Left ventricle myocardium inferior (tissue), 1 donor: ENCODE results near the gene FAM184A. TPM values are rescaled to one million over a fixed set of nuclear protein-coding genes. Genes with fewer than 3 reads are reported as not detected.
A peak's percentile ranks its signal among the peaks of the same experiment; 100 is the strongest.
"Not testable (repeated sequence)": the region's sequence is repeated elsewhere in the genome, so short reads cannot be mapped to it uniquely, and the experiment has no call there.

Experiments
- DNase-seq: peaks from one replicate; pipeline ENCODE4 v3.0.0-alpha.2; 2020
- H3K27ac ChIP-seq: fragments of 200-600 bp; replicated peaks from 2 replicates; pipeline ENCODE4 v1.8.0; 2021
- H3K27me3 ChIP-seq: fragments of 200-600 bp; 2 replicates; pipeline ENCODE4 v1.8.0; 2021; ENCODE audit warnings: low read depth
- H3K36me3 ChIP-seq: fragments of 200-600 bp; 2 replicates; pipeline ENCODE4 v1.8.0; 2021
- H3K4me1 ChIP-seq: fragments of 200-600 bp; 2 replicates; pipeline ENCODE4 v1.8.0; 2021
- H3K4me3 ChIP-seq: fragments of 200-600 bp; 2 replicates; pipeline ENCODE4 v1.8.0; 2021; ENCODE audit warnings: mild to moderate bottlenecking, moderate library complexity
- H3K9me3 ChIP-seq: fragments of 200-600 bp; replicated peaks from 2 replicates; pipeline ENCODE4 v1.8.0; 2021
- CTCF ChIP-seq: fragments of 200-600 bp; IDR thresholded peaks from 2 replicates; pipeline ENCODE4 v1.8.0; 2021; ENCODE audit warnings: antibody characterized with exemption, mild to moderate bottlenecking, borderline replicate concordance
- intact Hi-C: fragments of 100-400 bp; cut with micrococcal nuclease; formaldehyde crosslinking; loops from one replicate; pipeline ENCODE4 v1.11.0; 2022
- total RNA-seq: library from RNA; stranded (reverse); fragmentation: NEBNext Ultra II Directional; extraction: Animal tissue kit (Norgen Biotek cat#: 25700); gene quantifications from one replicate; pipeline ENCODE4 v1.2.1, GENCODE V29; 2021
- donor health status: DM: no; HTN: yes; CAD: no; lungs with severe emphysema.

The FAM184A gene
- total RNA-seq, 1 donor from 2014 or later: 0.93 TPM

GRCh38 chr6:119108076-119108475 is 29.6 kb upstream of the FAM184A start:
- DNase-seq: no peak
- no peak for TF ChIP-seq CTCF
- H3K27ac ChIP-seq: no peak overlapping the region
- H3K27me3 ChIP-seq: no peaks in the 10 kb centered on the region
- no peak overlapping the region for H3K4me3 ChIP-seq
- H3K4me1 ChIP-seq: peaks cover 11% of the 10 kb centered on the region
- no peaks in the 10 kb centered on the region for H3K9me3 ChIP-seq
- intact Hi-C loops: no loop called here
- no peaks in the 10 kb centered on the region for H3K36me3 ChIP-seq

DNA sequence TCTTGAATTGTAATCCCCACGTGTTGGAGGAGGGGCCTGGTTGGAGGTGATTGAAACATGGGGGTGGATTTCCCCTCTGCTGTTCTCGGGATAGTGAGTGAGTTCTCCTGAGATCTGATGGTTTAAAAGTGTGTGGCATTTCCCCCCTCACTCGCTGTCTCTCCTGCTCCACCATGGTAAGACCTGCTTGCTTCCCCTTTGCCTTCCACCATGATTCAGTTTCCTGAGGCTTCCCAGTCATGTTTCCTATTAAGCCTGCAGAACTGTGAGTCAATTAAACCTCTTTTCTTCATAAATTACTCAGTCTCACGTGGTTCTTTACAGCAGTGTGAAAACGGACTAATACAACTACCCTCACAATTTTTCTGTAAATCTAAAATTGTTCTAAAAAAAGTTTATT is 26.8 kb upstream of the FAM184A start:
- DNase-seq: no peak
- Histone ChIP-seq H3K27ac (no peak overlapping the region), H3K9me3 (no peaks in the 10 kb centered on the region), H3K4me3 (no peak overlapping the region), H3K36me3 (no peaks in the 10 kb centered on the region), H3K4me1 (peaks cover 5% of the 10 kb centered on the region), H3K27me3 (no peaks in the 10 kb centered on the region)
- intact Hi-C loops: no loop called here
- TF ChIP-seq CTCF: no peak

- Histone ChIP-seq H3K4me3 (no peak overlapping the region), H3K9me3 (no peaks in the 10 kb centered on the region), H3K4me1 (peaks cover 2% of the 10 kb centered on the region), H3K36me3 (no peaks in the 10 kb centered on the region), H3K27me3 (no peaks in the 10 kb centered on the region), H3K27ac (no peak overlapping the region)
- TF ChIP-seq CTCF: no peak
- DNase-seq: no peak
- intact Hi-C loops: no loop called here
These were observed 24.4 kb upstream of the FAM184A start for GRCh38 chr6:119102901-119103300.

GRCh38 chr6:119100115-119100514 is 21.7 kb upstream of the FAM184A start:
- Histone ChIP-seq H3K27ac (no peak overlapping the region), H3K4me1 (peaks cover 20% of the 10 kb centered on the region), H3K27me3 (no peaks in the 10 kb centered on the region), H3K36me3 (no peaks in the 10 kb centered on the region), H3K9me3 (no peaks in the 10 kb centered on the region), H3K4me3 (no peak overlapping the region)
- no peak for TF ChIP-seq CTCF
- intact Hi-C loops: no loop called here
- DNase-seq: no peak

- H3K4me1 ChIP-seq: peaks cover 20% of the 10 kb centered on the region
- DNase-seq, H3K27me3 ChIP-seq, H3K9me3 ChIP-seq, intact Hi-C loops, H3K36me3 ChIP-seq, H3K4me3 ChIP-seq: not testable (repeated sequence)
- peak overlapping the region; percentile 66 for H3K27ac ChIP-seq
These were observed 19.4 kb upstream of the FAM184A start for GRCh38 chr6:119097815-119098361.

DNA sequence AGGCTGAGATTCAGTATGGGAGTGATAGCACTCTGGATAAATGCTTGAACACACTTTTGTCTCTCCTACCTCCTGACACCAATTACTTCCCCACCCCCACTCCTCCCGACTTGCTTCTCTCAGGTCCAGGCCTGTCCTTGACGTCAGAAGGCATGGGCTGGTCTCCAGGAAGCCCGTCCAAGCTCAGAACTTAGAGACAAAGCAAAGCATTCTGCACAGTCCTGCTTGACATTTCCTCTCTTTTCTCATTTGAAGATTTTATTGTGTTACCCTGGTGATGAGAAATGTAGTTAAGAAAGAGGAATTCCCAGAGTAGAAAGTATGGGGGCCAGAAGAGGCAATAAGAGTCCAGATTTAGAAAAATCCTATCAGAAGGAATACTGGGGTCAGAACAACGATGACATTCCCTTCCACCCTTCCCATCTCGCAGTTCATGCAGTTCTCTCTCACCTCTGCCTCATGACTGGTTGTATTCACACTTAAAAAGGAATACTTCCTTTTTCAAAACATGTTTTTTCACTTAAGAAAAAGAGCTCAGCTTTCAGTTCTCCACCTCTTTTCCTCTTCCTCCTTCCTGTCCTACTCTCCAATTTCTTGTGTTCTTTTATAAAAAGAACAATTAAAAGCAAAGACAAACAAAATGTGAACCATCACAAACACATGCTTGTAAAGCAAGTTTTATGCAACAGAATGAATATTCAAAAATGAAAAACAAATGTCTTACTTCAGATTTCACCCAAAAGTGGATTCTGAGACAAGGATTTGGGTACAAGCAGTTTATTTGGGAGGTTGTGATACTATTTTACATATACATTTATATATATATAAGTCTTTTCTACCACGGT is 18.5 kb upstream of the FAM184A start:
- Histone ChIP-seq H3K9me3 (no peaks in the 10 kb centered on the region), H3K27me3 (no peaks in the 10 kb centered on the region), H3K4me1 (peaks cover 20% of the 10 kb centered on the region), H3K4me3 (no peak overlapping the region), H3K27ac (peak overlapping the region; percentile 66), H3K36me3 (no peaks in the 10 kb centered on the region)
- DNase-seq: peak; percentile 83
- no peak for TF ChIP-seq CTCF
- intact Hi-C loops: no loop called here
